Body of pancreas (tissue), 4 donors: ENCODE measurements around the gene DLGAP1.

ENCODE experiments used
- CTCF ChIP-seq, 7 experiments: fragments of 450-650 bp in 4 of 7; fragments of 200-600 bp in 3 of 7; sonication (generic) in 3 of 7; IDR thresholded peaks; one replicate each; pipeline ENCODE4 v1.5.1; 2016 to 2019; ENCODE audit warnings: antibody characterized with exemption in 7 of 7
- POLR2A ChIP-seq, 3 donors: fragments of 450-650 bp; IDR thresholded peaks; one replicate each; pipeline ENCODE4 v1.6.1; 2016; ENCODE audit warnings: antibody characterized with exemption in 3 of 3, mild to moderate bottlenecking in 2 of 3

GRCh38 chr18:3655254-3656050 lies 799.7 kb downstream of the DLGAP1 start:
- TF ChIP-seq CTCF (IDR thresholded peaks at IDR 0.05) (no peak), POLR2A (IDR thresholded peaks at IDR 0.05) (no peak)
